ENCODE results near the gene LDLRAD4.

The LDLRAD4 gene

GRCh38 chr18:13550418-13551304 is 332.1 kb downstream of the LDLRAD4 start:
- in situ Hi-C loops (cut with MboI; ENCODE audit: low sequenced_read_pairs): loop anchor here (10.0 kb wide), 1 partner anchor 84 kb away; no protein-coding TSS in a partner anchor

GRCh38 chr18:13551305-13551603 is 332.7 kb downstream of the LDLRAD4 start:
- in situ Hi-C loops (cut with MboI; ENCODE audit: low sequenced_read_pairs): loop anchor here (10.0 kb wide), 1 partner anchor 84 kb away; no protein-coding TSS in a partner anchor

DNA sequence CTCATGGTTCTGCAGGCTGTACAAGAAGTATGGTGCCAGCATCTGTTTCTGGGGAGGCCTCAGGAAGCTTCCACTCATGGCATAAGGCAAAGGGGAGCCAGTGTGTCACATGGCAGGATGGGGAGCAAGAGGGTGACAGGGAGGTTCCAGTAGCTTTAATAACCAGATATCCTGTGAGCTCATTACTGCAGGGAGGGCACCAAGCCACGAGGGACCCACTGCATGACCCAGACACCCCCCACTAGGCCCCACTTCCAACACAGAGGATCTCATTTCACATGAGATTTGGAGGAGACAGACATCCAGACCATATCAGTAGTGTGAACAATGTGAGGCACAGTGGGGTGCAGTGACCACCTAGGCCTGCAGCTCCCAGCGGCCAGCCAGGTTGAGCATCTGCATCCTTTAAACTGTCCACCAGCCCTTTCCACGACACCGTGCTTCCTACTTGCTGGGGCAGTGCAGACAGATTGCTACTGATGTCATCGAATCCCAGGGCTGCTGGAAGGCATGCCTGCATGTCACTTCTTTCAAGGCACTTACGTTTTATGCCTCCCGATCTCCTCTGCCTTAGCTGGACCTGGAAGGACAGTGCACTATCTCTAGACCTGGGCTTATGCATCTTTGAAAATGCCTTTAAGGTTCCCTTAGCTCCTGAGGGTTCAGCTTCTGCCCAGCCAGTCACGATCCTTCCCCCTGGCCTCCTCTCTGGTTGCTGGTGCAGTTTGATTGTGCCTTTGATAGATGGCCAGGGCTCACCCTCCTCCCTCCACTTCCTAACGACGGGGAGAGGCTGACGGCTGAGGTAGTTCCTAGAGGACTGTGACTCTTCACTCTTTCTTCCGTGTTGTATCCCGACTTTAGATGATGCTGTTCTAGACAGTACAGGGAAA is 333.5 kb downstream of the LDLRAD4 start:
- in situ Hi-C loops (cut with MboI; ENCODE audit: low sequenced_read_pairs): loop anchor here (10.0 kb wide), 1 partner anchor 83 kb away; no protein-coding TSS in a partner anchor

GRCh38 chr18:13553449-13553848 is 334.9 kb downstream of the LDLRAD4 start:
- in situ Hi-C loops (cut with MboI; ENCODE audit: low sequenced_read_pairs): loop anchor here (10.0 kb wide), 1 partner anchor 81 kb away; no protein-coding TSS in a partner anchor

GRCh38 chr18:13555192-13555591 is 336.6 kb downstream of the LDLRAD4 start:
- in situ Hi-C loops (cut with MboI; ENCODE audit: low sequenced_read_pairs): loop anchor here (10.0 kb wide), 1 partner anchor 80 kb away; no protein-coding TSS in a partner anchor

DNA sequence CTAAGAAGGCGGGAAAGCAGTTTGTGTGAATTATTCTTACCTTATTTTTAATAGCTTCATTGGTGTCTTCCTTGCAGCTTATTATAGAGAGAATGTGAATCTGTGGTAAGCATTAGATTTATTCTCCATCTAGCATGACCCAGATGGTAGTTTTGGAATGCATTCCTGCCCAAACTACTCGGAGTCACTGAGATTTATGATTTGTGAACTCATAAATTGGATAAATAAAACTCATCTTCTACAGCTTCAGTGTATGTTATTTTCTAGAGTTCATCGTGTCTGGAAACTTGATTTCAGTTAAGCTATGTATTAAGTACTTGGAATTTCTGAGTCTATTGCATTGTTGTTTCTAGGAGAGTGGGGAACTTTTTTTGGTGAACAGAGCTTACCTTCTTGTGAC is 337.3 kb downstream of the LDLRAD4 start:
- in situ Hi-C loops (cut with MboI; ENCODE audit: low sequenced_read_pairs): loop anchor here (10.0 kb wide), 1 partner anchor 79 kb away; no protein-coding TSS in a partner anchor

GRCh38 chr18:13556502-13556901 is 337.9 kb downstream of the LDLRAD4 start:
- in situ Hi-C loops (cut with MboI; ENCODE audit: low sequenced_read_pairs): loop anchor here (10.0 kb wide), 1 partner anchor 78 kb away; no protein-coding TSS in a partner anchor

DNA sequence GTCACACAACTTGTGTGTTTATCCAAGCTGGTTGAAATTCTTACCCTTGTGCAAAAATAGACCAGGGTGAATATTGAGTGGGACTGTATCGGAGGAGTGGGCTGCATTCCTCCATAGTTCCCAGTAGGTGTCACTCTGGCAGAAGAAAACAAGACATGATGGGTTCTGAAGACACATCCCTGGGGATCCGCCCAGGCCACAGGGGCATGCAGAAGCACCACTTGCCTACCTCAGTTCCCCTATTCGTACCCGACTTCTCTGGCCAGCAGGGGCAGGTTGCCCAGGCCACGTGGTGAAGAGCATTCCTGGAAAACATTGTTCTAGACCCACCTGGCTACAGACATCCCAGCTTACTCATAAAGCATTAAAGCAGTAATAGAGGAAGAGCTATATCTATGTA is 339.6 kb downstream of the LDLRAD4 start:
- in situ Hi-C loops (cut with MboI; ENCODE audit: low sequenced_read_pairs): loop anchor here (10.0 kb wide), 1 partner anchor 77 kb away; no protein-coding TSS in a partner anchor

- in situ Hi-C loops (cut with MboI; ENCODE audit: low sequenced_read_pairs): loop anchor here (10.0 kb wide), 1 partner anchor 76 kb away; no protein-coding TSS in a partner anchor
Measured at GRCh38 chr18:13558790-13559189, 340.2 kb downstream of the LDLRAD4 start.

GRCh38 chr18:13559754-13560153 is 341.2 kb downstream of the LDLRAD4 start:
- in situ Hi-C loops (cut with MboI; ENCODE audit: low sequenced_read_pairs): loop anchor here (10.0 kb wide), 1 partner anchor 75 kb away; no protein-coding TSS in a partner anchor

GRCh38 chr18:13560306-13560705 is 341.7 kb downstream of the LDLRAD4 start:
- in situ Hi-C loops (cut with MboI; ENCODE audit: low sequenced_read_pairs): no loop called here

DNA sequence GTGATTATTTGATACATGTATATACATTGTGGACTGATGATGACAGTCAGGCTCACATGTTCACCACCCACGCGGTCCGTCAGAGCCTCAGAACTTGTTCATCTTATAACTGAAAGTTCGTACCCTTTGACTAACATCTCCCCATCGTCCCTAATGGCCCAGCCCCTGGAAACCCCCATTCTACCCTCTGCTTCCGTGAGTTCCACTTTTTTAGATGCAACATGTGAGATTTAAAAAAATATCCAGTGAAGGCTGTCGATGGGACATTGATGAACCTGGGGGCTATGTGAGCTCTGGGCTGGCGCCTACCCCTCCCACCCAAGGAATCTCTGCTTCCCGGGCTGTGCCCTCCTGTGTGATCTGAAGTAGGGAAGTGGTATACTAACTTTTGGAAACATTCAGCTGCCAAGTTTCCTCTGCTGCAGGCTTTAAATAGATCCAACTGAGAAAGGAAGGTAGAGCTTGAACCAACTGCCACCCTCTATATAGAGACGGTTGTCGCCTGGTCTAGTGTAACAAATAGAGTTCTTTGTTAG is 344.0 kb downstream of the LDLRAD4 start:
- in situ Hi-C loops (cut with MboI; ENCODE audit: low sequenced_read_pairs): no loop called here

DNA sequence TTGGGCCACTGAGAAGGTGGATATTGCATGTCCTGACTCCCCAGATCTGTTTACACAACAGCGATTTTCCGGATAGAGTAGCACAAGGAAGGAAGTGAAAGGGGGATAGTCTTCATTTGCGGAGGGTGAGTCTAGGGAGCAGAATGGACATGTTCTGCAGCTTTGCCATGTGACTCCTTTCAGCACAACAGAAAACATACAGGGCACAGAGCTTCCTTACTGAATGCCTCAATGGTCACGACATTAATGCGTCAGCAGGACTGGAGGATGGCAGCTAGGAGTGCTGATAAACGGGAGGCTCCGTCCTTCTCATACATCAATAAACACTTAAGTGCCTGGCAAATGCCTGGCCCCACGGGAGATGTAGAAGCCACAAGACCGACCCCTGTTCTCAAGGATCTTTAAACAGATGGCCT is 344.8 kb downstream of the LDLRAD4 start:
- in situ Hi-C loops (cut with MboI; ENCODE audit: low sequenced_read_pairs): no loop called here

DNA sequence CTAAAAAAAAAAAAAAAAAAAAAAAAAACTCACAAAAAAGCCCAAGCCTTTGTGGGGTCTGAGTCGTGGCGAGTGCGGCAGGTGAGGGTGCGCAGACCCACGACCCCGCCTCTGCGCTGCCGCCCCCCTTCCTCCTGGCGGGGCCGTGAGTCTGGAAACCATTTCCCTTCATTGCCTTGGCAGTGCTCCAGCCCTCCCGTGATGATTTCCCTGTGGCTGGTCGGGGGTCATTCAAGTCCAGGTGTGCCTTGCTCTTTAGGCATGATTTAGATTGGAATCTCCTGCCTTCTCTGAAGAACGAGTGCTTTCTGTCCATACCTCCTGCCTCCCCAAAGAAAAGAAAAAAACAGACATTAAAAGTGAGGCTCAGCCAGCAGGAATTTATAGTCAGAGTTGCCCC is 346.0 kb downstream of the LDLRAD4 start:
- in situ Hi-C loops (cut with MboI; ENCODE audit: low sequenced_read_pairs): no loop called here

- in situ Hi-C loops (cut with MboI; ENCODE audit: low sequenced_read_pairs): no loop called here
Measured at GRCh38 chr18:13565228-13565627, 346.7 kb downstream of the LDLRAD4 start.

DNA sequence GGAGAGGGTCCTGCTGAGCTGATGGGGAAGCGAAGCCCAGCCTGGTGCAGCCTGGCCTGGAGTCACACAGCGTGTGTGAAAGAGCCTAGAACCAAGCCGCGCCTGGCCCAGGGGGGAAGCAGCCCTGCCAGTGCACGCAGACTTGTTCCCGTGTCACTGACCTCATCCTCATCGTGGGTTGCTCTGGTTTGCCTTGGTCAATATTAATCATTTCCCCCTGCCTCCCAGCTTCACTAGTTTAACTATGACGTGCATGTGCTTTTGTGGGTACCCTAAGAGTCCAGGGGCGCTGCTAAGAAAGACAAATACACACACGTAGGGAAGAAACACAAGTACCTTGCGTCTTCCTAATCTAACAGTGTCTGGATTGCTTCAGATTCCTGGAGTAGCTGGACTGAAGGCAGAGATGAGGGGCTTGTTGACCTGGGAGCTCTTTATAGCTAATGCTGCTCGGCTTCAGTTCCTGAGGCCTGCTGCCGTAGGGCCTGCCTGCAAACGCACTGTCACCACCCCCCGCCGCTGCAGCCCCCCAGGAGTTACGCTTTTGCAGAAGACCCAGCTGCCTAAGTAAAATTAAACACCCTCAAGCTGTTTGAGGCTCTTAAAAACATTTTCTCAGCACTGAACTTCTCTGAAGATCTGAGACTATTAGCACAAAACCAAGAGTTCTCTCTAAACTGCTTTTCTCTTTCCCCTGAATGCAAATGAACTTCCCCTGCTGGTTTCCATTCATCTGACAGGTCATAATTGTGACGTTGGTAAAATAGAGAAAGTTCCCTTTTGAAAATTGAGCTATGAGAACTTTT is 348.6 kb downstream of the LDLRAD4 start:
- in situ Hi-C loops (cut with MboI; ENCODE audit: low sequenced_read_pairs): no loop called here

DNA sequence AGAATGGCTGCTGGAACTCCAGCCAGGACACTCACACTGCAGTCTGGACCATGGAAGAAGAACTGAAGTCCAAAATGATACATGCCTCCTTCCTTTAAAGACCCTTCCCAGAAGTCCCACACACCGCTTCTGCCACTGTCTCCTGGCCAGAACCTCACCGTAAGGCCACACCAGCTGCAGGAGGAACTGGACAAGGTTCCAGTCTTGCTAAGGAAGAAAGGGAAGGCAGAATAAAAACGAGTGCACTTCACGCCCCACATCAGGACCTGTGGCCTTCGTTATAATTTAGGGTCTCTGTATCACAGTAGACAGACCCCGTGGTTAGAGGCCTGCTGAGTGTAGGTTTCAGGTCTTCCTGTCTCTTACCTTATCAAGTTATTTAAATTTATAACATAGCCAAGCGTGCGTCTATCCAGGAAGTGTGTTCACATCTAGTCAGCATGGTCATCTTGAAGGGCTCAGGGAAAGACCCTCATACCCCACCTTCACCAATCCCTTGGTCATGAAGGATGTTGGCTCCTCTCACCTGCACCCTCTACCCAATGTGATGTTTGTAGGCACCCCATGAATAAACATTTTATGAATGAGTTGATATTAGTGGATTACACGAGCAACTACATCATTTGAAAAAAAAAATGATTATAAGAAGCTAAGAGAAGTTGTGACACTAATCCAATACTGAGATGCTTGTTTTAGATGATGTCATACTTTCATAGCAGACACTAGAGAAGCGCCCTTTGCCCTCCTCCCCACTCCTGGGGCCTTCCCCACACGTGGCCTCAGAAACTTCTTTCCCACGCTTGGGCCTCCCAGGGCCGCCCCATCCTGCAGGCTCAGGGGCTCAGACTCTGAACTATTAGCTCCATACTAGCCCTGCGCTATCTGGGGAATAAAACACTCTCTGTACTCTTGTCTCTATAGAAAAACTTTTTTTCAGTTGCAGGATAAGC is 350.2 kb downstream of the LDLRAD4 start:
- in situ Hi-C loops (cut with MboI; ENCODE audit: low sequenced_read_pairs): no loop called here

GRCh38 chr18:13570216-13570615 is 351.7 kb downstream of the LDLRAD4 start:
- in situ Hi-C loops (cut with MboI; ENCODE audit: low sequenced_read_pairs): no loop called here

All from HL-60/S4 (cell line).